ENCODE measurements around the gene KDM5A. TPM values are rescaled to one million over a fixed set of nuclear protein-coding genes. Genes with fewer than 3 reads are reported as not detected.

The KDM5A gene
- total and polyA plus RNA-seq, 4 donors: 6.2 to 101 (median 36.1) TPM

DNA sequence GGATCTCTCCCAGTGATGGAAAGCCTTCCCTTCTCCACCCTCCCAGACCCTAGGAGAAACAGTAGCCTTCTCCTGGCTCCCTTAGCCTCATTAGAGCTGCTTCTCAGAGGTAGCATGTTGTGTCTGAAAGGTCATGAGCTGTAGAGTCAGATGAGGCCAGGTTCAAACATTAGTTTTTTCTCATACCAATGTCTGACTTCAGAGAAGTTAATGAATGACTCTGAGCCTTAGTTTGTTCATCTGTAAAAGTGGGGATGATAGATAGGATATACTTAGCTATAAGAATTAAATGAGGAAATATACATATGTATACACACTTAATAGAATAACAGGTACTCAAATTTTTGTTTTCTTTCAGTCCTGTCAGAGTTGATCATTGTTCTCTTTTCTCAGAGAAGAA lies 127.0 kb downstream of the KDM5A start:
- ATAC-seq (ENCODE audit: insufficient read depth, low FRiP score) (no peak), DNase-seq (no peak)
- H3K4me1 ChIP-seq (ENCODE audit: control insufficient read depth in 5 of 5, insufficient read depth in 5 of 5, low read length in 5 of 5): peaks cover 0 to 6% (median 3%) of the 10 kb centered on the region in 5 donors
- no peak for TF ChIP-seq CTCF (IDR thresholded peaks at IDR 0.05; ENCODE audit: control extremely low read depth, extremely low read depth)
- no peak overlapping the region for H3K9ac ChIP-seq (ENCODE audit: insufficient read depth in 1 of 2, low read length in 2 of 2)
- no peaks in the 10 kb centered on the region for H3K9me3 ChIP-seq (ENCODE audit: control insufficient read depth in 4 of 4, insufficient read depth in 3 of 4, low read length in 3 of 4)
- no peaks in the 10 kb centered on the region for H3K36me3 ChIP-seq (ENCODE audit: control insufficient read depth in 4 of 4, insufficient read depth in 4 of 4, low read length in 4 of 4)
- H3K4me3 ChIP-seq: no peak overlapping the region
- no peak overlapping the region for H3K27ac ChIP-seq (ENCODE audit: low read depth in 1 of 2, low read length in 1 of 2)
- peaks cover 0 to 8% (median 7%) of the 10 kb centered on the region in 3 donors for H3K27me3 ChIP-seq (ENCODE audit: control insufficient read depth in 3 of 3, insufficient read depth in 3 of 3, low read length in 2 of 3)

DNA sequence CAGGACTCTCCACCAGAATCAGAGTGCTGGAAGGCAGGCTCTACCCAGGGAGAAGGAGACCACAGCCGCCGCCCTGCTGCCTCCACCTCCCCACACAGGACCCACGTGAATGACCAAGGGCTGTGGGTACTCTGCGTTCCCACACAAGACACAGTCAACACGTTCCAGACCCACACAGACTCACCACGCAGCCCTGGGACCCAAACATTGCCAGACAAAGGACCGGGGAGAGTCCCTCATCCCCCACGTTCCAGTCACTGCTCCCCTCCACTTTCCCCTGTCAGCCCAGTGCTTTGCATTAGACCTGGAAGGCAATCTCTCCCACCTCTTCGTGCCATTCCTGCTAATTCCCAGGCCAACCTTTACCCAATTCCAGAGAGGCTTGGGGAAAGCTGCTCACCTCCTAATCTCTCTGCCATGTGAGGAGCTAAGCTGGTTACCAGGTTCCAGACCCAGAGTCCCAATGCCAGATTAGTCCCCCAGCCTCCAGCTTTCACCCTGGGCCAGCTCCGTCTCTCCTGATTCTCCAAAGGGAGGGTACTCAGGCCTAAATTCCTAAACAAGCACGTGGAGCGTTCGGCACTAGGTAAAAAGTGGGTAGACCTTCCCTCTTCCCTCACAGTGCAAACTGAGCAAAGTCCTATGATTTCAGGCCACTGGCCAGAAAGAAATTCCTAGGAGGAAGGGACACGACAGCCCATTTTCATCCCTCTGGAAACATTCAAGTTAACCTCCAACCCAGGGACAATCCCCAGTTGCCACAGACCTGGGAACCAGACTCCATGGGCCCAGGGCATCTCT lies 131.4 kb downstream of the KDM5A start:
- WGBS, 2 donors: 76 to 80% methylated on average over 14 of the region's 14 CpGs
- ATAC-seq (ENCODE audit: insufficient read depth, low FRiP score) (no peak), DNase-seq (no peak)
- TF ChIP-seq CTCF (IDR thresholded peaks at IDR 0.05; ENCODE audit: control extremely low read depth, extremely low read depth): no peak
- H3K36me3 ChIP-seq (ENCODE audit: control insufficient read depth in 4 of 4, insufficient read depth in 4 of 4, low read length in 4 of 4): no peaks in the 10 kb centered on the region
- H3K4me3 ChIP-seq: no peak overlapping the region
- no peaks in the 10 kb centered on the region for H3K9me3 ChIP-seq (ENCODE audit: control insufficient read depth in 4 of 4, insufficient read depth in 3 of 4, low read length in 3 of 4)
- H3K27me3 ChIP-seq (ENCODE audit: control insufficient read depth in 3 of 3, insufficient read depth in 3 of 3, low read length in 2 of 3): peaks cover 0 to 2% (median 0%) of the 10 kb centered on the region in 3 donors
- H3K4me1 ChIP-seq (ENCODE audit: control insufficient read depth in 5 of 5, insufficient read depth in 5 of 5, low read length in 5 of 5): peaks cover 0 to 5% (median 3%) of the 10 kb centered on the region in 5 donors
- no peak overlapping the region for H3K27ac ChIP-seq (ENCODE audit: low read depth in 1 of 2, low read length in 1 of 2)
- H3K9ac ChIP-seq (ENCODE audit: insufficient read depth in 1 of 2, low read length in 2 of 2): no peak overlapping the region

DNA sequence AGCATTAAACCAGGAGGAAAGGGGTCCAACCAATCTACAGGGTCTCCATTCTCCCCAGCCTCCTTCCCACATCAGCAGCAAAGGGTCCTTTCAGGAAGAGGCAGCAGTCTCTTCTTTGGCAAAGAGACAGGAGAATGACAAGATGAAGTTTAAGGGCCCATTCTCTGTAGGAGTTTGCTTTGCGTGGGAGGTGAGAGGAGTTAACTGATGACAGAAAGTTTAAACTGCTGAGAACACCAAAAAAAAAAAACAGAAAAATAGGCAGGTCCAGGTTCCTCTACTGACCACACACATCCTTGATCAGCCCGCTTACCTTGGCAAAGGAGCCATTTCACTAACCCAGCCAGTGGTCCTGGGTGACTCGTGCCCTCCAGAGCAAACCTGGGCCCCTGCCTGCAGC lies 132.2 kb downstream of the KDM5A start:
- Histone ChIP-seq H3K9me3 (ENCODE audit: control insufficient read depth in 4 of 4, insufficient read depth in 3 of 4, low read length in 3 of 4) (no peaks in the 10 kb centered on the region), H3K4me1 (ENCODE audit: control insufficient read depth in 5 of 5, insufficient read depth in 5 of 5, low read length in 5 of 5) (peaks cover 0 to 3% (median 0%) of the 10 kb centered on the region in 5 donors), H3K9ac (ENCODE audit: insufficient read depth in 1 of 2, low read length in 2 of 2) (no peak overlapping the region), H3K4me3 (no peak overlapping the region), H3K27ac (ENCODE audit: low read depth in 1 of 2, low read length in 1 of 2) (no peak overlapping the region), H3K27me3 (ENCODE audit: control insufficient read depth in 3 of 3, insufficient read depth in 3 of 3, low read length in 2 of 3) (peaks cover 0 to 2% (median 0%) of the 10 kb centered on the region in 3 donors), H3K36me3 (ENCODE audit: control insufficient read depth in 4 of 4, insufficient read depth in 4 of 4, low read length in 4 of 4) (no peaks in the 10 kb centered on the region)
- DNase-seq (no peak), ATAC-seq (ENCODE audit: insufficient read depth, low FRiP score) (no peak)
- no peak for TF ChIP-seq CTCF (IDR thresholded peaks at IDR 0.05; ENCODE audit: control extremely low read depth, extremely low read depth)
- WGBS, 2 donors: 78 to 91% methylated on average over 3 of the region's 3 CpGs

Data from lung (tissue), 12 donors.